ENCODE measurements around the gene GAMT. TPM values are rescaled to one million over a fixed set of nuclear protein-coding genes. Genes with fewer than 3 reads are reported as not detected.

Gene GAMT
- total RNA-seq, 2 donors from 2014 or later, result 4.9 to 11.2 TPM

DNA sequence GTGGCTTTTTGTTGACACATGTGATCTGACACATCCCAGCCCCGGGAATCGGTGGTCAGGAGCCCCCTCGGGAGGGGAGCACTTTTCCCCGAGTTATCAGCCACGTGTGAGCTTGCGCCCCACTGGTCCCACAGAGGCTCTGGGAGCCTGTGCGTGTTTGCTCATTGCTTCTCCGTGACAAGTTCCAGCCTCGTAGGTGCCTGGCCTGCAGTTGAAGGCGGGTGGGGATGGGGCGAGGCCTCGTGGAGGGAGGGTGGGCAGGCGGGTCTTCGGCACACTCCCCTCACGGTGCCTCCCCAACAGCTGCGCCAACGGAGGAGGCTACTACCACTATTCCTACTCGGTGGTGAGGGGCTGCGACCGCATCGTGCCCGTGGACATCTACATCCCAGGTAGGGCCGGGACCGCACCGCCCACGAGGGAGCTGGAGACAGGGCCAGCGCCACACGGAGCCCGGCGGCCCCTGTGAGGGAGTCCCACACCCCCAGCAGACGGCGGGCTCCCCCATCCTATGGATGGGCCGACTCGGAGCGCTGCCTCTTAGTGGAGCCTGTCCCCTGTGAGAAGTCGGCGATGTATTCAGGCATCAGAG, 8.3 kb downstream of the GAMT start:
- Mint-ChIP-seq H3K36me3 (ENCODE audit: low read depth) (peaks cover 34% of the 10 kb centered on the region), H3K27me3 (no peaks in the 10 kb centered on the region), H3K27ac (no peak overlapping the region), H3K9me3 (no peaks in the 10 kb centered on the region), H3K4me3 (no peak overlapping the region), H3K4me1 (no peaks in the 10 kb centered on the region)
- ATAC-seq (replicated peaks), result no peak

- no peaks in the 10 kb centered on the region for H3K9me3 Mint-ChIP-seq
- peaks cover 34% of the 10 kb centered on the region for H3K36me3 Mint-ChIP-seq (ENCODE audit: low read depth)
- no peak for ATAC-seq (replicated peaks)
- H3K27ac Mint-ChIP-seq, result no peak overlapping the region
- no peaks in the 10 kb centered on the region for H3K27me3 Mint-ChIP-seq
- H3K4me3 Mint-ChIP-seq, result no peak overlapping the region
- no peaks in the 10 kb centered on the region for H3K4me1 Mint-ChIP-seq
These were observed 8.9 kb downstream of the GAMT start for GRCh38 chr19:1392407-1392806.

DNA sequence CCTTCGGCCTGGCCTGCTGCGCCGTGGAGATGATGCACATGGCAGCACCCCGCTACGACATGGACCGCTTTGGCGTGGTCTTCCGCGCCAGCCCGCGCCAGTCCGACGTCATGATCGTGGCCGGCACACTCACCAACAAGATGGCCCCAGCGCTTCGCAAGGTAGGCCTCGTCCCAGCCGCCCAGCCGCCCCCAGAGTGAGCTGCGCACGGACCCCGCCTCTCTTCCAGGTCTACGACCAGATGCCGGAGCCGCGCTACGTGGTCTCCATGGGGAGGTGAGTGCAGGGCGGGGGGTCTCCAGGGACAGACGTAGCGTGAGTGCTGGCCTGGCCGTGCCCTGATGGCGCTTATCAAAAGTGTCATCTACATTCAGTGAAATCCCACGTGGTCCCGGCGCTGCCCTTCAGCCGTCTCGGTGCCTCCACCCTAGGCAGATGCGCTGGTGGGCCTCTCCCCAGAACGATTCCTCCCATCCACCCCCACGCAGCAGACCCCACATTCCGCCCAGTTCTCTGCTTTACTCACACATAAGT, 10.4 kb downstream of the GAMT start:
- Mint-ChIP-seq H3K9me3 (no peaks in the 10 kb centered on the region), H3K36me3 (ENCODE audit: low read depth) (peaks cover 34% of the 10 kb centered on the region), H3K27ac (no peak overlapping the region), H3K27me3 (no peaks in the 10 kb centered on the region), H3K4me3 (no peak overlapping the region), H3K4me1 (no peaks in the 10 kb centered on the region)
- no peak for ATAC-seq (replicated peaks)

- H3K9me3 Mint-ChIP-seq, result no peaks in the 10 kb centered on the region
- H3K27me3 Mint-ChIP-seq, result no peaks in the 10 kb centered on the region
- ATAC-seq (replicated peaks), result no peak
- H3K27ac Mint-ChIP-seq, result no peak overlapping the region
- peaks cover 3% of the 10 kb centered on the region for H3K4me1 Mint-ChIP-seq
- H3K4me3 Mint-ChIP-seq, result no peak overlapping the region
- peaks cover 34% of the 10 kb centered on the region for H3K36me3 Mint-ChIP-seq (ENCODE audit: low read depth)
These were observed 12.1 kb downstream of the GAMT start for GRCh38 chr19:1389033-1389940.

DNA sequence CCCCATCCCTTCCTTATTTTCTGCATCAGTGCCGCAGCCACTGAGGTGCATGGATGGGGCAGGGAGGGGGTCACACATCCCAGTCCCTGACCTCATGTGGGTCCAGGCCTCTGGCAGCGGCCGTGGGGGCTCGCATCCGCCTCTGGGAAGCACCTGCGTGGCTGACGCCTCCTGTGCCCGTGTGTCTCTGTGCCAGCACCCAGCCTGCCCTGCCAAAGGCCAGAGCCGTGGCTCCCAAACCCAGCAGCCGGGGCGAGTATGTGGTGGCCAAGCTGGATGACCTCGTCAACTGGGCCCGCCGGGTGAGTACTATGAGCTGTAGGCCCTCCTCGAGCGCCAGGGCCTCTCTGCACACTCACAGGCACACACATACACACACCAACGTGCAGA, 12.7 kb downstream of the GAMT start:
- H3K9me3 Mint-ChIP-seq, result no peaks in the 10 kb centered on the region

DNA sequence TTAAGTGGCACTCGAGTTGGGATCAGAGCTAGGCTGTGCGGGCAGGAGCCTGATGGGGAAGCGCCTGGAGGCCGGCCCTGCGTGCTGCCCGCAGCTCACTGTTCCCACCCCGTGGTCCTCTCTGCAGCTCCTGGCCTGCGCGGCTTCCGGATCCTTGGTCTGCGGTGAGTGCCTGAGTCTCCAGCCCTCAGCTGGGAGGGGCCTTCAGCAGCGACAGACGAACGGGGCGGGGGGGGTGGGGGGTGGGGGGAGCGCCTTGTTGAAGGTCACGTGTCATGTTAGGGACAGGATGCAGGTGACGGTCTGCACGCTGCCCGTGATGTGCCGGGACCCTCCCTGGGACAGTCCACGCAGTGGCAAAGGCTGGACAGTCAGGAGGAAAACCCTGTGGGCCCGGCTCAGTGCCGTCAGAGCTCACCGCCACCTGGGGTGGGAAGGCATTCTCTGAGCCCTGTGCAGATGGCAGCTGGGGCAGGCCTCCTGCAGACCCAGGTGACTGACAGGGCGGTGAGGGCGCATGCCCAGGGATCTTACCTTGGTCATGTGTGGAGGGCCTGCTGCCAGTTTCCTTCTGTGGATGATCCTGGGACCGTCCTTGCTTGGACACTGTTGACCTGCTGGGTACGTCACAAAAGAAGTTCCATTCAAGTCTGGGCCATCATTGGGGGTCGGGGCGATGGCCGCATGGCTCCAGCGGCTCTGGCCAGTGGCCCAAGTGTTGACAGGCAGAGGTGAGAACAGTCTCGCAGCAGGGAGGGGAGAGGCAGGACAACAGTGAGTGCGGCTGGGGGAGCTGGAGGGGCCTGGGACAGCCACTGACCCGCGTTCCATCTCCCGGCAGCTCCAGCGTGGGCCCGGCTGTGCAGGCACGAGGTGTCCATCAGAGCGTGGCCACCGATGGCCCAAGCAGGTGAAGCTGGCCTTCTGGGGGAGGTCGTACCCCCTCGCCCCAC, 13.4 kb downstream of the GAMT start:
- Mint-ChIP-seq H3K27ac (no peak overlapping the region), H3K27me3 (no peaks in the 10 kb centered on the region), H3K4me1 (peaks cover 10% of the 10 kb centered on the region), H3K36me3 (ENCODE audit: low read depth) (peaks cover 43% of the 10 kb centered on the region), H3K9me3 (peaks cover 3% of the 10 kb centered on the region), H3K4me3 (no peak overlapping the region)
- no peak for ATAC-seq (replicated peaks)

More for the DNA sequence above, 12.7 kb downstream of the GAMT start:
- H3K27ac Mint-ChIP-seq, result no peak overlapping the region
- peaks cover 36% of the 10 kb centered on the region for H3K36me3 Mint-ChIP-seq (ENCODE audit: low read depth)
- H3K4me1 Mint-ChIP-seq, result peaks cover 4% of the 10 kb centered on the region
- H3K4me3 Mint-ChIP-seq, result no peak overlapping the region
- ATAC-seq (replicated peaks), result no peak
- H3K27me3 Mint-ChIP-seq, result no peaks in the 10 kb centered on the region

- Mint-ChIP-seq H3K27me3 (no peaks in the 10 kb centered on the region), H3K4me3 (no peak overlapping the region), H3K4me1 (peaks cover 14% of the 10 kb centered on the region), H3K27ac (no peak overlapping the region), H3K36me3 (ENCODE audit: low read depth) (peaks cover 41% of the 10 kb centered on the region), H3K9me3 (peaks cover 3% of the 10 kb centered on the region)
- ATAC-seq (replicated peaks), result no peak
These were observed 14.2 kb downstream of the GAMT start for GRCh38 chr19:1386945-1387683.

GRCh38 chr19:1385816-1386215, 15.5 kb downstream of the GAMT start:
- H3K4me3 Mint-ChIP-seq, result no peak overlapping the region
- H3K4me1 Mint-ChIP-seq, result peaks cover 14% of the 10 kb centered on the region
- ATAC-seq (replicated peaks), result no peak
- H3K27ac Mint-ChIP-seq, result no peak overlapping the region
- peaks cover 3% of the 10 kb centered on the region for H3K9me3 Mint-ChIP-seq
- peaks cover 28% of the 10 kb centered on the region for H3K36me3 Mint-ChIP-seq (ENCODE audit: low read depth)
- no peaks in the 10 kb centered on the region for H3K27me3 Mint-ChIP-seq

GRCh38 chr19:1384478-1385110, 16.7 kb downstream of the GAMT start:
- peaks cover 18% of the 10 kb centered on the region for H3K36me3 Mint-ChIP-seq (ENCODE audit: low read depth)
- H3K27me3 Mint-ChIP-seq, result no peaks in the 10 kb centered on the region

GRCh38 chr19:1384085-1384462, 17.3 kb downstream of the GAMT start:
- peak overlapping the region; percentile 94 for H3K4me3 Mint-ChIP-seq
- peak overlapping the region; percentile 83 for H3K27ac Mint-ChIP-seq
- peaks cover 14% of the 10 kb centered on the region for H3K4me1 Mint-ChIP-seq
- peaks cover 13% of the 10 kb centered on the region for H3K36me3 Mint-ChIP-seq (ENCODE audit: low read depth)
- H3K27me3 Mint-ChIP-seq, result no peaks in the 10 kb centered on the region
- peak; percentile 20 for ATAC-seq (replicated peaks)
- H3K9me3 Mint-ChIP-seq, result peaks cover 3% of the 10 kb centered on the region

More at GRCh38 chr19:1384478-1385110, 16.7 kb downstream of the GAMT start:
- Mint-ChIP-seq H3K27ac (peak overlapping the region; percentile 83), H3K9me3 (peaks cover 3% of the 10 kb centered on the region), H3K4me3 (peak overlapping the region; percentile 94), H3K4me1 (peaks cover 14% of the 10 kb centered on the region)
- no peak for ATAC-seq (replicated peaks)

- H3K4me1 Mint-ChIP-seq, result peaks cover 14% of the 10 kb centered on the region
- H3K27me3 Mint-ChIP-seq, result no peaks in the 10 kb centered on the region
- peak within 1 kb of the TSS; percentile 94 for H3K4me3 Mint-ChIP-seq
- peak; percentile 86 for ATAC-seq (replicated peaks)
- peaks cover 13% of the 10 kb centered on the region for H3K36me3 Mint-ChIP-seq (ENCODE audit: low read depth)
- peak within 1 kb of the TSS; percentile 100 for H3K27ac Mint-ChIP-seq
- peaks cover 3% of the 10 kb centered on the region for H3K9me3 Mint-ChIP-seq
These were observed 17.8 kb downstream of the GAMT start, which contains the start of gene NDUFS7 for GRCh38 chr19:1383312-1384084. TSS of gene NDUFS7 (plus strand) at chr19:1383907. CDS start at chr19:1383927, 20 bp downstream.

GRCh38 chr19:1383017-1383311, 18.4 kb downstream of the GAMT start:
- Mint-ChIP-seq H3K27me3 (no peaks in the 10 kb centered on the region), H3K4me1 (peaks cover 14% of the 10 kb centered on the region), H3K27ac (peak overlapping the region; percentile 100), H3K4me3 (peak overlapping the region; percentile 94), H3K9me3 (peaks cover 3% of the 10 kb centered on the region), H3K36me3 (ENCODE audit: low read depth) (peaks cover 13% of the 10 kb centered on the region)
- no peak for ATAC-seq (replicated peaks)

- no peak for ATAC-seq (replicated peaks)
- Mint-ChIP-seq H3K4me1 (peaks cover 14% of the 10 kb centered on the region), H3K27ac (no peak overlapping the region), H3K36me3 (ENCODE audit: low read depth) (peaks cover 13% of the 10 kb centered on the region), H3K4me3 (no peak overlapping the region), H3K27me3 (no peaks in the 10 kb centered on the region), H3K9me3 (peaks cover 3% of the 10 kb centered on the region)
These were observed 19.1 kb downstream of the GAMT start for GRCh38 chr19:1382250-1382649.
